Upper lobe of right lung (tissue), 1 donor: ENCODE measurements around the gene PER2. TPM values are rescaled to one million over a fixed set of nuclear protein-coding genes. Genes with fewer than 3 reads are reported as not detected.

Experiments
- ATAC-seq: fragments of 200-7000 bp; cut with Tn5 transposase; one replicate; pipeline ENCODE4 v1.9.1; 2020; ENCODE audit warnings: mild to moderate bottlenecking, moderate library complexity
- DNase-seq: peaks from one replicate; pipeline ENCODE4 v3.0.0-alpha.2; 2020
- H3K27ac ChIP-seq: fragments of 200-600 bp; one replicate; pipeline ENCODE4 v1.8.0; 2022
- H3K27me3 ChIP-seq: fragments of 200-600 bp; one replicate; pipeline ENCODE4 v1.8.0; 2022; ENCODE audit warnings: mild to moderate bottlenecking
- H3K36me3 ChIP-seq: fragments of 200-600 bp; one replicate; pipeline ENCODE4 v1.8.0; 2022
- H3K4me1 ChIP-seq: fragments of 200-600 bp; one replicate; pipeline ENCODE4 v1.8.0; 2022
- H3K4me3 ChIP-seq: fragments of 200-600 bp; one replicate; pipeline ENCODE4 v1.8.0; 2022; ENCODE audit warnings: mild to moderate bottlenecking
- H3K9me3 ChIP-seq: fragments of 200-600 bp; one replicate; pipeline ENCODE4 v1.8.0; 2022
- intact Hi-C: fragments of 100-400 bp; cut with DNase I; formaldehyde crosslinking; loops from one replicate; pipeline ENCODE4 v1.11.0; 2022
- total RNA-seq: library from RNA; stranded (reverse); fragmentation: NEBNext Ultra II Directional; extraction: Animal tissue kit (Norgen Biotek cat#: 25700); gene quantifications from one replicate; pipeline ENCODE4 v1.2.1, GENCODE V29; 2021
- TF ChIP-seq, protein P1 (sequence below): fragments of 200-600 bp; IDR thresholded peaks from one replicate; pipeline ENCODE4 v1.8.0; 2022; ENCODE audit warnings: antibody characterized with exemption
- donor health status: DM: no; HTN: yes; CAD: no; lungs with severe emphysema.

PER2 gene
- total RNA-seq, 1 donor from 2014 or later: 22.7 TPM

DNA sequence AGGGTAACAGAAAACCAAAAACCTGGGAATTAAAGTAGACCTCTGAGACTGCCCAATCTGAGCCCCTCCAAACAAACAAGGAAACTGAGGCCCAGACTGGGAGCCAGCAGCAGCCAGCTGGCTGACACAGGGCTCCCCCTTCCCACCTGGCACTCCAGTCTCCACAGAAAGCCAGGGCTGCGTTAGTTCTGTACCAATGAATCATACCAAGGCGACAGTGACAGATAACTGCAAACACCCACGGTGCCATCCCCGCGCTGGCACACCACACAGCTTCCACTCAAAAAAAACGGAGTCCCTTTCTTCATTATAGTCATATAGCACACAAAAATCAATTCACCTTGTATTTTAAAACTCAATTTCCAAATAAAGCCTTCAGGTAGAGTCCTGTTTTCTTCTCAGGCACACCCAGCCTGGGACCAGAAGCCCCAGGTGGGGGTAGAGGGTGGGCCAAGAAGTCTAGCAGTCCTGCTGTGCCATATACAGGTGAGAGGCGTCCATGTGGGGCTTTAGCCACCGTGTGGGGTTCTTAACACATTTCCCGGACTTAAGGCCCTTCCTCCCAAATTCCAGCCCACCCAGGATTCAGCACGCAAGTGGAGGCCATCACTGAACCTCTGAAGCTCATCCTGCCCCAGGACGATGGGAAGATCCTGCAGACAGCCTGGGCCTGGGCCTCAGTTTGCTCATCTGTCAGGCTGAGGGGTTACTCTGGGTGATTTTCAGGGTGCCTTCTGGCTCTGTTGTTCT is 1.2 kb downstream of the PER2 start:
- ATAC-seq (no peak), DNase-seq (no peak)
- Histone ChIP-seq H3K36me3 (no peaks in the 10 kb centered on the region), H3K27me3 (no peaks in the 10 kb centered on the region), H3K9me3 (no peaks in the 10 kb centered on the region), H3K4me3 (peak overlapping the region; percentile 83), H3K4me1 (peaks cover 48% of the 10 kb centered on the region), H3K27ac (peak overlapping the region; percentile 97)
- TF ChIP-seq, protein P1, sequence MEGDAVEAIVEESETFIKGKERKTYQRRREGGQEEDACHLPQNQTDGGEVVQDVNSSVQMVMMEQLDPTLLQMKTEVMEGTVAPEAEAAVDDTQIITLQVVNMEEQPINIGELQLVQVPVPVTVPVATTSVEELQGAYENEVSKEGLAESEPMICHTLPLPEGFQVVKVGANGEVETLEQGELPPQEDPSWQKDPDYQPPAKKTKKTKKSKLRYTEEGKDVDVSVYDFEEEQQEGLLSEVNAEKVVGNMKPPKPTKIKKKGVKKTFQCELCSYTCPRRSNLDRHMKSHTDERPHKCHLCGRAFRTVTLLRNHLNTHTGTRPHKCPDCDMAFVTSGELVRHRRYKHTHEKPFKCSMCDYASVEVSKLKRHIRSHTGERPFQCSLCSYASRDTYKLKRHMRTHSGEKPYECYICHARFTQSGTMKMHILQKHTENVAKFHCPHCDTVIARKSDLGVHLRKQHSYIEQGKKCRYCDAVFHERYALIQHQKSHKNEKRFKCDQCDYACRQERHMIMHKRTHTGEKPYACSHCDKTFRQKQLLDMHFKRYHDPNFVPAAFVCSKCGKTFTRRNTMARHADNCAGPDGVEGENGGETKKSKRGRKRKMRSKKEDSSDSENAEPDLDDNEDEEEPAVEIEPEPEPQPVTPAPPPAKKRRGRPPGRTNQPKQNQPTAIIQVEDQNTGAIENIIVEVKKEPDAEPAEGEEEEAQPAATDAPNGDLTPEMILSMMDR: no peak
- intact Hi-C loops: no loop called here

DNA sequence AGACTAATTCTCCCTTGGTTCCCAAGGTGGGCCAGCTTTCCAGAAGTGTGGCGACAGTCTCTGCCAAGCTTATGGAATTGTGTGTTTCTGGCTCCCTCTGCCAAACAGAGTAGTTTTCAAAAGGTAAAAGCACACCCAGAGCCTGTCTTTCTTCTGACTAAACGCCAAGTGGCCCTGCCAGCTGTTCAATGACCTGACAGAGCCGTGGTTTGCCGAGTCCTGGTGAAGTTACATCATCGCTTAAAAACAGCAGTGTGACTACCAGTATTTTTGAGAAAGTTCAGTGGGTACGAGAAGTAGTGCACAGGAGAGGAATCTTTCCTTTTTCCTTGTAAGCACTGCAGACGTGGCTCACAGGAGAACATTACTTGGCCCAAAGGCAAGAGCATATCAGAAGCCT is 1.9 kb downstream of the PER2 start:
- no peaks in the 10 kb centered on the region for H3K27me3 ChIP-seq
- no peaks in the 10 kb centered on the region for H3K36me3 ChIP-seq
- ATAC-seq (peak; percentile 1), DNase-seq (peak; percentile 78)
- H3K9me3 ChIP-seq: no peaks in the 10 kb centered on the region
- intact Hi-C loops: no loop called here
- TF ChIP-seq, protein P1: no peak
- peak overlapping the region; percentile 83 for H3K4me3 ChIP-seq
- peaks cover 48% of the 10 kb centered on the region for H3K4me1 ChIP-seq
- peak overlapping the region; percentile 97 for H3K27ac ChIP-seq

DNA sequence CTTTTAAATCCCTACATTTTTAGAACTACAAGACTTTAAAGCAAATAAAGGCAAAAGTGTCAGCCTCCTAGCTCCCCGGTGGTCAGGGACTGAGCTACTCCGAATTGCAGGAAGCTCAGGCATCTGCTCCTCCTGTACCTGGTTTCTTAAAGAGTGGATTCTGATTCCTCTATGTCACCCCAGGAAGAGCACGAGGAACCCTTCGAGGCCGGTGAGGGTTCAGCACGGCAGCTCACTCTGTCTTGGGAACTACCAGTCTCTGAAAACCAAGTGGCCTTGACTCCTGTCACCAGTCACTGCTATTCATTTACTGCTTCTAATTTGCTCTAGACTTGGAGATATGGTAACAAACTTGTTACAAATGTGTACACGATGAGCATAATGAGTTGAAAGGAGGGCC is 2.3 kb downstream of the PER2 start:
- H3K36me3 ChIP-seq: no peaks in the 10 kb centered on the region
- intact Hi-C loops: no loop called here
- peak overlapping the region; percentile 97 for H3K27ac ChIP-seq
- TF ChIP-seq, protein P1: no peak
- H3K4me1 ChIP-seq: peaks cover 48% of the 10 kb centered on the region
- no peaks in the 10 kb centered on the region for H3K27me3 ChIP-seq
- no peak for DNase-seq
- peak overlapping the region; percentile 83 for H3K4me3 ChIP-seq
- no peaks in the 10 kb centered on the region for H3K9me3 ChIP-seq
- ATAC-seq: no peak

DNA sequence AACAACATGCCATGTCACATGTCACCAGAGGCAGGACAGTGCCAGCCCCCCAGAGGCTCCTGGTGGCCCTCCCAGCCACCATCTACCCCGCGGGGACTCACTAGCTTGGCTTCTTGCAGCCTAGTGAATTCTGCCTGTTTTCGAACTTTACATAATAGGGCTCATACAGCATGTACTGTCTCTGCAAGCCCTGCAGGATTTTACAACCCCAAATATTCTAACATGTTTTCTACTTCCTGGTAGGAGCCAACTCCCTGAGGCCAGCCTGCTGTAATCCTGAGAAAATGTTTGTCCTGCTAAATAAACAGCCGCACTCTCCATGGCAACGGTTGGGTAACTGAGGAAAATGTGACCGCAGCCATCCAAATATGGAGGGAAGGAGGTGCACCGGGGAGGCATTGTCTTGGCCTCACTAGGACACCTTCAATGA is 2.7 kb downstream of the PER2 start:
- DNase-seq (peak; percentile 81), ATAC-seq (peak; percentile 41)
- Histone ChIP-seq H3K4me1 (peaks cover 46% of the 10 kb centered on the region), H3K27me3 (no peaks in the 10 kb centered on the region), H3K9me3 (no peaks in the 10 kb centered on the region), H3K27ac (peak overlapping the region; percentile 97), H3K4me3 (no peak overlapping the region), H3K36me3 (no peaks in the 10 kb centered on the region)
- TF ChIP-seq, protein P1: no peak
- intact Hi-C loops: no loop called here

DNA sequence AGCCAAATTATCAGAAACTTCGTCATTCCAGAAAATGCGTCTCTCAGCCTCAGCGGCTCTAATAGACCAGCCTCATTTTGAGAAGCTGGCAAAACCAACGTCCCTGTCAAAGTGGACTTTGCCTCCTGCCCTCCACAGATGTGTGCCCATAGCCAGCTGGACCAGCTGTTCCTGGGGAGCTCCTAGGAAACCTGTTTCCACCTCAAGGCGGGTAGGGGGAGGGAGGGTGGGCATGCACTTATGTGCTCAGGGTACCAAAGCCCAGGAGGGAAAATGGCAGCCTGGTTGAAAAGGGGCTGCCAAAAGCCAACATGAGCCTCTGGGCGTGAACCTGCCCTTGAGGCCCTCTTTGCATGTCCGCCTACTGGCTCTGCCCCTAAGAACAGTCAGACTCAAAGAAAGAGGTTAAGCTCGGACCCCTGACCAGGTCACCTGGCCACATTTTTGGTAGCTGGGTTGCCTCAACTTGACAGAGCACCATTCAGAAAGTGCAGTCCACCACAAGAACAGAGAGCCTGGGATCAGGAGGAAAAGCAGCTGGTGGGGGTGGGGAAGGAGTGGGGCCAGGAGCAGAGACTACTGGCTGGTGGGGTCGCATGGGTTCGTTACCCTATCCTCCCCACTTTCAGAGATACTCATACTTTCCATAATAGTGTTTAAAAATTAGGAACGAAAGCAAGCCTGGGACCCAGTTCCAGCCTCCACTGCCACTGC is 3.5 kb downstream of the PER2 start:
- no peaks in the 10 kb centered on the region for H3K36me3 ChIP-seq
- H3K4me1 ChIP-seq: peaks cover 43% of the 10 kb centered on the region
- TF ChIP-seq, protein P1: no peak
- H3K27ac ChIP-seq: peak overlapping the region; percentile 97
- H3K4me3 ChIP-seq: no peak overlapping the region
- DNase-seq: no peak
- no peaks in the 10 kb centered on the region for H3K9me3 ChIP-seq
- H3K27me3 ChIP-seq: no peaks in the 10 kb centered on the region
- intact Hi-C loops: no loop called here
- ATAC-seq: no peak
